GM12891 (cell line): ENCODE results near the gene USP6NL.
A peak's percentile ranks its signal among the peaks of the same experiment; 100 is the strongest.

ENCODE experiments used
- DNase-seq: peaks from one replicate; pipeline ENCODE4 v3.0.0; 2011; ENCODE audit warnings: low spot score; ENCODE audit not compliant: insufficient read length
- FAIRE-seq: peaks from 2 replicates; lab custom pipeline; 2011; peaks lifted over from hg19 to GRCh38; lab: Jason Lieb, UNC
- PAX5 ChIP-seq: IDR thresholded peaks from 2 replicates; pipeline ENCODE4 v1.6.1; 2011; ENCODE audit warnings: low read length, moderate library complexity, mild to moderate bottlenecking; ENCODE audit not compliant: insufficient read depth, severe bottlenecking
- POLR2A ChIP-seq: IDR thresholded peaks from 2 replicates; pipeline ENCODE4 v1.6.1; 2011; ENCODE audit warnings: low read depth, low read length, control low read depth
- POLR2AphosphoS5 ChIP-seq: IDR thresholded peaks from 2 replicates; pipeline ENCODE4 v1.6.1; 2011; ENCODE audit warnings: low read depth, low read length, control low read depth
- POU2F2 ChIP-seq: IDR thresholded peaks from 2 replicates; pipeline ENCODE4 v1.6.1; 2011; ENCODE audit warnings: low read depth, mild to moderate bottlenecking, control low read depth, low read length, moderate library complexity
- SPI1 ChIP-seq: IDR thresholded peaks from 2 replicates; pipeline ENCODE4 v1.6.1; 2011; ENCODE audit warnings: low read depth, low read length, control low read depth
- TAF1 ChIP-seq: IDR thresholded peaks from 2 replicates; pipeline ENCODE4 v1.6.1; 2011; ENCODE audit warnings: low read depth, low read length, control low read depth

Gene USP6NL

DNA sequence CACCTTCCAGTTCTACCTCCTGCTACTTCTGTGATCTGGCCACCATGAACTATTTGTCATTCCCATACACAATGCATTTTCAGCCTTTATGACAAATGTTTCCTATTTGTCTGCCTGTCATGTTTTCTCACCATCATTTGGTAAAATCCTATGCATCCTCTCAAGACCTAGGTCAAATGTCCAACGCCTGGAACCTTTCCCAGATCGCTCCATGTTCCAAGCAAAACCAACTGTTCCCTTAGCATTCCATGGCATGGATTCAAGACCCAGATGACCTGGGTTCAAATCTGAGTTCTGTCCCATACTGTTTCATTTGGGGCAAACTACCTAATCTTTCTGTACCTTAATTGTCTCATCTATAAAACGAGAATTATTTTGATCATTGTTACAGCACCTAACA, 98.9 kb downstream of the USP6NL start:
- DNase-seq: no peak
- no peak for TF ChIP-seq SPI1
- FAIRE-seq: peak; percentile 85

DNA sequence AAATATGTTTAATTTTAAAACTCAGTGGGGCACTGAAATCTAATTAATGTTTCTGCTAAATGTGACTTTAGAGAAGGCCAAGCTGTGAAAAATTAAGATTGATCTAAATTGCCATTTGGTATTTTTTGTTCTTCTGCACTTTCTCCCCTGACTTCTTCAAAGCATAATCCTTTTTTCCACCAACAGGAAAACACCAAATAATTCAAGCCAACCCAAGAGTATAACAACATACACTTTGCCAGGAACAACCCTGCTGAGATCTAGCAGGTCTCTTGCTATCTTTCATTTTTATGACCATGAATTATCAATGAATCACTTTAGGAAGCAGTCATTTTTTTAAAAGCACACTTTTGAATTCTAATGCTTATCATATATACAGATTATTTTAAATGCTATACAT, 100.1 kb downstream of the USP6NL start:
- no peak for TF ChIP-seq SPI1
- no peak for TF ChIP-seq PAX5
- no peak for TF ChIP-seq POU2F2
- no peak for TF ChIP-seq POLR2AphosphoS5
- no peak for TF ChIP-seq TAF1
- TF ChIP-seq POLR2A: no peak
- FAIRE-seq: no peak
- DNase-seq: no peak

DNA sequence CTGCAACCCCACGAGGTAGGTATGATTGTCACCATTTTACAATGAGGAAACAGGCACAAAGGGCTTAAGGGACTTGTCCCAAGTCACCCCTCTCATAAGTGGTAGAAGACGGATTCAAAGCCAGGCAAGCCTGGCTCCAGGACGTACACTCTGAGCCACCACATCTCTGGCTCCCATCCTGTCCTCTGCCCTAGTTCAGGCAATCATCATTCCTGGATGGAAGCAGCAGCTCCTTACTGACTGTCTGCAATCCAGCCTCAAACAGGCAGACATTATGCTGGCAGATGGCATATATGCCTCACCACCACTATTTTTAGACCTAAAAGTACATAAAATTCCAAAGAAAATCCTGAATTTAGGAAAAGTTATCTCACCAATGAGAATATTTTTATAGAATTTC, 100.7 kb downstream of the USP6NL start:
- no peak for TF ChIP-seq PAX5
- no peak for TF ChIP-seq SPI1
- no peak for TF ChIP-seq POU2F2
- no peak for TF ChIP-seq POLR2AphosphoS5
- TF ChIP-seq TAF1: no peak
- no peak for TF ChIP-seq POLR2A
- DNase-seq (no peak), FAIRE-seq (peak; percentile 59)

DNA sequence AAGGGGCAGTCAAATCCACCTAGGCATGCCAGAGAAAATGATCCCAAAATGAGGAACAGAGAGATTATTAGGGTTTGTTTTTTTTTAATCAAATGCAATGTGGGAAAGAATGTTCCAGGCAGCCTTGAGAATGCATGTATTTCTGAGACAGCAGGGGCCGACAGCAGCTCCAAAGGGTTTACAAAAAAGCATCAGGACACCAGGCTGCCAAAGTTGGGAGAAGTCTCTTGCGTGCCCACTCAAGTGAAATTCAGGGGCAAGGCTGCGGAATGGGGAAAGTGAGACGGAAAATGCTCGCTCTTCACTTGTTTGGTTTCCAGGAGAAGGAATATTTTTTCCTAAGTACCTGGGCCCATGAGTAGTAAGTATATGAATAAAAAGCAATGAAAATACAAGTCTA, 101.2 kb downstream of the USP6NL start:
- DNase-seq: no peak
- FAIRE-seq: no peak
- no peak for TF ChIP-seq POLR2A
- no peak for TF ChIP-seq SPI1
- no peak for TF ChIP-seq PAX5
- no peak for TF ChIP-seq POU2F2
- TF ChIP-seq TAF1: no peak
- TF ChIP-seq POLR2AphosphoS5: no peak

DNA sequence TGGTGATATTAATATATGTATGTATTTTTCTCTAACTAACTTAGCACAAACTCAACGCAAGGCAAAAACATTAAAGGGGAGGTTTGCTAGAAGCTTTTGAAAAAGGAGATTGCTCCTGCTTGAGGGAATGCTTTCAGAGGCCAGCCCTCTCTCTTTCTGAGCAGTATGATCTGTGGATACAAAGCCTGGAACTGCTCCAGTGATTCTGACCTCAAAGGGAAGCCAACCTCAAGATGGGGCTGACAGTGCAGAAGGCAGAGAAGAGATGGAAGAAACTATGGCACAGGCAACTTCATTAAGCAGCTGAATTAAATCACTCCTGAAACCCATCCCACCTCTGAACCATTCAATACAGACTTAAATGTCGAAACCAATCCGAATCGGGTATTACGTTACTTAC, 102.4 kb downstream of the USP6NL start:
- TF ChIP-seq TAF1 (no peak), POLR2AphosphoS5 (no peak), PAX5 (no peak), SPI1 (no peak), POU2F2 (no peak), POLR2A (no peak)
- no peak for DNase-seq
- FAIRE-seq: no peak

DNA sequence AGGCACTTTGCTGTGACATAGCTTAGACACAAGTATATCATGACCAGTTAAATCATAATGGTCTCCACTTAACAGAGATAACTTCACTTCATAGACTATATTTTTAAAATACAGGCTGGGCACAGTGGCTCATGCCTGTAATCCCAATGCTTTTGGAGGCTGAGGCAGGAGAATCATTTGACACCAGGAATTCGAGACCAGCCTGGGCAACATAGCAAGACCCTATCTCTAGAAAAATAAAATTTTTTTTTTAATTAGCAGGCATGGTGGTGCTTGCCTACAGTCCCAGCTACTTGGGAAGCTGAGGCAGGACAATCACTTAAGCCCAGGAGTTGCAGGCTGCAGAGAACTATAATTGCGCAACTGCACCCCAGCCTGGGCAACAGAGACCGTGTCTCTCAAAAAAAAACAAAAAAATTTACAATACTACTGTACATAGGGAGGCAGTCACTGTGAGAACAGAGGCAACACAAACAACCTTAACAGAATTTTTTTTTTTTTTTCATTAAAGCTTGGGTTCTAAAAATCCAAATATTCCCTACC, 105.1 kb downstream of the USP6NL start:
- no peak for TF ChIP-seq TAF1
- TF ChIP-seq POLR2AphosphoS5: no peak
- no peak for TF ChIP-seq PAX5
- TF ChIP-seq SPI1: no peak
- no peak for TF ChIP-seq POU2F2
- no peak for TF ChIP-seq POLR2A
- FAIRE-seq: no peak
- DNase-seq: no peak

DNA sequence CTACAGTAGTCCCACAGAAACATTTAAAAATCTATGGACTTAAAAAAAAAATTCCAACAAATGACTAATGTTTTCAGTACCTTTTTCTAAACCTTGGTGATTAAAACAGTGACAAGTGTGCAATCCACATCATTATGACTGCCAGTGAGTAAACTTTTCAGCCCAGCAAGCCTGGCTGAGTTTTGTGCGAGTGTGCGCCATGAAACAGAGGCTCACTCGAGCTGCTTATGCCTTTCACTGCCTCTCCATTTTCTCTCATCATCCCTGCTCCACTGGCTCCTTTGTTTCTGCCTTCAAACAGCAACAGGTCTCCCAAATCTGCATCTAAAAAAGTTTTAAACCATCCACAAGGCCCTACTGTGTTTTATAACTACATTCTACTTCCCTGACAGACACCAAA, 105.8 kb downstream of the USP6NL start:
- DNase-seq (no peak), FAIRE-seq (peak; percentile 56)
- TF ChIP-seq TAF1 (no peak), SPI1 (peak; percentile 43)

DNA sequence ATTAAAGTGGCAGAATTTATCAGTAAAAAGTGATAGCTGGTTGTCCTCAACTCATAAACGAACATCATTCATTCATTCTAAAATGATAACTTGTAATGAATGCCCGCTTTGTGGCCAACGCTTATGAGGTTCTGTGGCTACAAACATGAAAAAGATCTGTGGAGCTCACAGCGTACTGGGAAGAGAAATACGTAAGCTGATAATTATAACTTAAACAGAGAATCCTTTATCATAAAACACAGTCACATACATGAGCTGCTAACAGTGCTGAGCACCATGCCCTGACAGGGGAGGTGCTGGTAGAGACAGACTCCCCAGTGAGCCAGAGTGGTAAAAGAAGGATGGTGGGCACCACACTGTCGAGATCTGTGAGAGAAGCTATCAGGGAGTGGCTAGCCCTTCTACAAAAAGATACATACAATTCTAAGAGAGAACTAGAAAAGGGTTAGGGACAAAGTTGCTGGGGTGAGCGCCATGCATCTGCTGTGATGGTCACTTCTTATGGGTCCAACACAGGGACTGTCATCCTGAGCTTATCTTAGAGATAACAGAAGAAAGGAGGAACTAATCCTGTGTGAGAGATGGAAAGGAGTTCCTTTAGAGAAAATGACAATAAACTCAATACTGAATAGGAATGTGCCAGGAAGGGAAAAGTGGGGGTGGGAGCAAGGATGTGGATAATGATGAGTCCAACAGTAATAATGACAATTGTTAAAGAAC, 106.7 kb downstream of the USP6NL start:
- FAIRE-seq (no peak), DNase-seq (no peak)
- TF ChIP-seq SPI1 (no peak), PAX5 (no peak), POU2F2 (no peak), POLR2AphosphoS5 (no peak)

DNA sequence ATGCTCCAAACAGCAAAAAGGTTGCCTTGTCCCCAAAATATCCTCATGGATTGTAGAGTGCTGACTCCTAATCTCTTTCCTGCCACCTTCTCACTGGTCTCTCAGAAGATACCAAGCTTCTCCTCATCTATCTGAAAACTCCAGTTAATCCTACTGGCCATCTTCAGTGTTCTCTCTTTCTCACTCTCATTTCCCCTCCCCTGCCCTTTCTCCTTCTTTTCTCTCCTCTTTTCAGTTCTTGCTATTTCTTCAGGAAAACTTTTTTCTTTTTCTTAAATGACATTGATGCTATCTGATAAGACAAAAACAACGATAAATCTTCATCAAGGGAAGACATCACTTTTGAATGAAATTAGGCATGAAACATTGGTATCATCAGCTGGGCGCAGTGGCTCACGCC, 109.8 kb downstream of the USP6NL start:
- TF ChIP-seq TAF1: no peak
- no peak for TF ChIP-seq POLR2AphosphoS5
- no peak for TF ChIP-seq POU2F2
- no peak for TF ChIP-seq POLR2A
- no peak for TF ChIP-seq PAX5
- TF ChIP-seq SPI1: no peak
- DNase-seq (no peak), FAIRE-seq (no peak)

DNA sequence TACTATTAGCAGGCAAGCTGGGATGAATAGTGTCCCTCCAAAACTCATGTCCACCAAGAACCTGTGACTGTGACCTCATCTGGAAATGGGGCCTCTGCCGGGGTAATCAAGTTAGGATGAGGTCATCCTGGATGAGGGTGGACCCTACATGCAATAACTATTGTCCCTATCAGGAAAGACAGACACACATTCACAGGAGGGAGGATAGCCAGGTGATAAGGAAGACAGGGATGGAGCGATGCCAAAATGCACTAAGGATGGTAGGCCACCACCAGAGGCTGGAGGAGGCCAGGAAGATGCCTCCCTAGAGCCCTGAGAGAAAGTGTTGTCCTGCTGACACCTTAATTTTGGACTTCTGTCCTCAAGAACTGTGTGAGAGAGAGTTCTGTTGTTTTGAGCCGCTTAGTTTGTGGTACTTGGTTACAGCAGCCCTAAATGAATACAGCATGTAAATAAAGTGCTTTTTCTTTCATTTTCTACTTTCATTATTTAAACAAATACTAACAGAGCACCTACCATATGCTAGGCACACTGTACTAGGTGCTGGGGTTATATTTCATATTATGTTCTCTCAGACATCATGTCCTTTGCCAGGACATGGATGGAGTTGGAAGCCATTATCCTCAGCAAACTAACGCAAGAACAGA, 111.9 kb downstream of the USP6NL start:
- FAIRE-seq: peak; percentile 9
- no peak for DNase-seq
- no peak for TF ChIP-seq POLR2A
- no peak for TF ChIP-seq SPI1
- TF ChIP-seq TAF1: no peak
- no peak for TF ChIP-seq POU2F2
- no peak for TF ChIP-seq PAX5
